ENCODE data around the gene DHCR24. TPM values are rescaled to one million over a fixed set of nuclear protein-coding genes. Genes with fewer than 3 reads are reported as not detected.

Gene DHCR24
- total and polyA plus RNA-seq, 7 donors = 4.4 to 194 (median 12.6) TPM

DNA sequence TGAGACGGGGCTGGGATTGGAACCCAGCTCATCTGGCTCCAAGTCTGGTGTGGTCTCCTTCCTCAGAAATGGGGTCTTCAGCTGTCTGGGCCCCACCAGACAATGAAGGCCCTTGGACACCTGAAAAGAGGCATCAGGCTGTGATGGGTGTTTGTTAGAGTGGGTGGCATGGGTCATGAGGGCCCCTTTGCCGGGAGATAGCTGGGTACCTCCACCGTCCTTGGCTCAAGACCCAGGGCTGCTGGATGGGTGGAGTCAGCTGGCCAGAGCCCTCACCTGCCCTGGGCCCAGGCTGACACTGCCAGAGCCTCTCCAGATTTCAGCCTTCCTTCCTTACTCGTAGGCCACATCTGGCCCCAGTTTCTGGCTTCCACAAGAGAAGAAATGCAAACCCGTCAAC lies 72.4 kb downstream of the DHCR24 start:
- WGBS, 2 donors = 87 to 93% methylated on average over 5 of the region's 5 CpGs
- intact Hi-C loops (cut with DNase I) = loop anchor here (5.0 kb wide), 1 partner anchor 142 kb away; no protein-coding TSS in a partner anchor

DNA sequence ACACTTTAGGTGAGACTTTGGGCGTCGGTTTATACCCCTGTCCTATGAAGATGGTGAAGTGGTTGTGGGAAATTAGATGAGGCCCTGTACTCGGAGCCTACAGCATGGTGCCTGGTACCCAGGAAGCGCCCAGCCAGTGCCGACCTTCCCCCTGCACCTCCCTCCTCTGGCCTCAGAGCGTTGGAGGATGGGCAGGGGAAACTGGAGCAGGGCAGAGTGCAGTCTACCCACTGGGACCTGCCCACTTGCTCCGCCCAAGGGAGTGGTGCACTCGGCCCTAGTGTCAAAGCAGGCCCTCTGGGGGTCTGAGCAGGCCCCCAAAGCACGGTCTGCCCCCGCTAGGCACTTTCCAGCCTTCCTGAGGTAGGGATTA lies 72.9 kb downstream of the DHCR24 start:
- WGBS, 2 donors = 52 to 79% methylated on average over 10 of the region's 10 CpGs
- intact Hi-C loops (cut with DNase I) = loop anchor here (5.0 kb wide), 1 partner anchor 142 kb away; no protein-coding TSS in a partner anchor

More for the DNA sequence above, 72.4 kb downstream of the DHCR24 start:
- DNase-seq = no peak
- peaks cover 0 to 5% (median 4%) of the 10 kb centered on the region in 4 donors for H3K4me1 ChIP-seq
- H3K9me3 ChIP-seq = no peaks in the 10 kb centered on the region
- H3K36me3 ChIP-seq = no peaks in the 10 kb centered on the region
- H3K4me3 ChIP-seq = no peak overlapping the region
- no peaks in the 10 kb centered on the region for H3K27me3 ChIP-seq
- no peak for TF ChIP-seq EP300 (IDR thresholded peaks at IDR 0.05)
- no peak for TF ChIP-seq POLR2A (IDR thresholded peaks at IDR 0.05)
- TF ChIP-seq, protein P1, sequence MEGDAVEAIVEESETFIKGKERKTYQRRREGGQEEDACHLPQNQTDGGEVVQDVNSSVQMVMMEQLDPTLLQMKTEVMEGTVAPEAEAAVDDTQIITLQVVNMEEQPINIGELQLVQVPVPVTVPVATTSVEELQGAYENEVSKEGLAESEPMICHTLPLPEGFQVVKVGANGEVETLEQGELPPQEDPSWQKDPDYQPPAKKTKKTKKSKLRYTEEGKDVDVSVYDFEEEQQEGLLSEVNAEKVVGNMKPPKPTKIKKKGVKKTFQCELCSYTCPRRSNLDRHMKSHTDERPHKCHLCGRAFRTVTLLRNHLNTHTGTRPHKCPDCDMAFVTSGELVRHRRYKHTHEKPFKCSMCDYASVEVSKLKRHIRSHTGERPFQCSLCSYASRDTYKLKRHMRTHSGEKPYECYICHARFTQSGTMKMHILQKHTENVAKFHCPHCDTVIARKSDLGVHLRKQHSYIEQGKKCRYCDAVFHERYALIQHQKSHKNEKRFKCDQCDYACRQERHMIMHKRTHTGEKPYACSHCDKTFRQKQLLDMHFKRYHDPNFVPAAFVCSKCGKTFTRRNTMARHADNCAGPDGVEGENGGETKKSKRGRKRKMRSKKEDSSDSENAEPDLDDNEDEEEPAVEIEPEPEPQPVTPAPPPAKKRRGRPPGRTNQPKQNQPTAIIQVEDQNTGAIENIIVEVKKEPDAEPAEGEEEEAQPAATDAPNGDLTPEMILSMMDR (IDR thresholded peaks at IDR 0.05) = no peak
- TF ChIP-seq POLR2AphosphoS5 (IDR thresholded peaks at IDR 0.05) = no peak
- H3K27ac ChIP-seq = no peak overlapping the region

GRCh38 chr1:54813485-54814125 lies 73.4 kb downstream of the DHCR24 start:
- Histone ChIP-seq H3K27me3 (no peaks in the 10 kb centered on the region), H3K27ac (no peak overlapping the region), H3K9me3 (no peaks in the 10 kb centered on the region), H3K4me3 (no peak overlapping the region), H3K36me3 (no peaks in the 10 kb centered on the region), H3K4me1 (peaks cover 0 to 5% (median 4%) of the 10 kb centered on the region in 4 donors)
- no peak for TF ChIP-seq EP300 (IDR thresholded peaks at IDR 0.05)
- TF ChIP-seq, protein P1 (IDR thresholded peaks at IDR 0.05) = no peak
- TF ChIP-seq POLR2A (IDR thresholded peaks at IDR 0.05) = no peak
- TF ChIP-seq POLR2AphosphoS5 (IDR thresholded peaks at IDR 0.05) = no peak
- intact Hi-C loops (cut with DNase I) = loop anchor here (5.0 kb wide), 1 partner anchor 141 kb away; no protein-coding TSS in a partner anchor
- 69 to 79% methylated on average over 13 of the region's 13 CpGs for WGBS, 2 donors
- DNase-seq = no peak

More for the DNA sequence above, 72.9 kb downstream of the DHCR24 start:
- Histone ChIP-seq H3K9me3 (no peaks in the 10 kb centered on the region), H3K36me3 (no peaks in the 10 kb centered on the region), H3K27me3 (no peaks in the 10 kb centered on the region), H3K4me3 (no peak overlapping the region), H3K27ac (no peak overlapping the region), H3K4me1 (peaks cover 0 to 5% (median 4%) of the 10 kb centered on the region in 4 donors)
- TF ChIP-seq POLR2AphosphoS5 (IDR thresholded peaks at IDR 0.05) (no peak), POLR2A (IDR thresholded peaks at IDR 0.05) (no peak), EP300 (IDR thresholded peaks at IDR 0.05) (no peak)
- TF ChIP-seq, protein P1 (IDR thresholded peaks at IDR 0.05) = no peak
- no peak for DNase-seq

GRCh38 chr1:54812801-54813484 lies 74.1 kb downstream of the DHCR24 start:
- Histone ChIP-seq H3K27me3 (no peaks in the 10 kb centered on the region), H3K36me3 (no peaks in the 10 kb centered on the region), H3K4me3 (no peak overlapping the region), H3K9me3 (no peaks in the 10 kb centered on the region), H3K27ac (no peak overlapping the region), H3K4me1 (peaks cover 0 to 5% (median 4%) of the 10 kb centered on the region in 4 donors)
- intact Hi-C loops (cut with DNase I) = loop anchor here (5.0 kb wide), 1 partner anchor 141 kb away; no protein-coding TSS in a partner anchor
- TF ChIP-seq, protein P1 (IDR thresholded peaks at IDR 0.05) = no peak
- TF ChIP-seq EP300 (IDR thresholded peaks at IDR 0.05) (no peak), POLR2A (IDR thresholded peaks at IDR 0.05) (no peak), POLR2AphosphoS5 (IDR thresholded peaks at IDR 0.05) (no peak)
- DNase-seq = no peak
- WGBS, 2 donors = 82 to 83% methylated on average over 13 of the region's 13 CpGs
